ENCODE results near the gene MTREX. TPM values are rescaled to one million over a fixed set of nuclear protein-coding genes. Genes with fewer than 3 reads are reported as not detected.

MTREX gene
- total RNA-seq, 1 experiment from 2014 or later: 123 TPM

DNA sequence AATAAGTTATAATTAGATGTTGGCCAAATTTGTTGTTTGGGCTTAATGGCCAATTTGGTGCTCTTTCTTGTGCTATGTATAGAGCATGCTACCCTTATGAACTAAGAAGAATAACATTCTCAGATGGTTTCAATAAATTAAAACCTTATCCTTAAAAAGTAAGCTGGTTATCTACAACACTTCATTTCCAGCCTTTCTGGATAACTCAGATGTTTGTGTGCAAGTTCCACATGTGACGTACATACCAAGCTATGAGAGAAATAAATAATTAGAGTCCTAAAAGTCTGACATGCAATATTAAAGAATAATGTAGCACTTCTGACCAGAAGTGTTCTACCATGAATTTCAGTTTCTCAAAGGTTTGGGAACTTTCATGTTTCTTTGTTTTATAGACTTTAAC is 11.7 kb downstream of the MTREX start:
- TF ChIP-seq, protein P1, sequence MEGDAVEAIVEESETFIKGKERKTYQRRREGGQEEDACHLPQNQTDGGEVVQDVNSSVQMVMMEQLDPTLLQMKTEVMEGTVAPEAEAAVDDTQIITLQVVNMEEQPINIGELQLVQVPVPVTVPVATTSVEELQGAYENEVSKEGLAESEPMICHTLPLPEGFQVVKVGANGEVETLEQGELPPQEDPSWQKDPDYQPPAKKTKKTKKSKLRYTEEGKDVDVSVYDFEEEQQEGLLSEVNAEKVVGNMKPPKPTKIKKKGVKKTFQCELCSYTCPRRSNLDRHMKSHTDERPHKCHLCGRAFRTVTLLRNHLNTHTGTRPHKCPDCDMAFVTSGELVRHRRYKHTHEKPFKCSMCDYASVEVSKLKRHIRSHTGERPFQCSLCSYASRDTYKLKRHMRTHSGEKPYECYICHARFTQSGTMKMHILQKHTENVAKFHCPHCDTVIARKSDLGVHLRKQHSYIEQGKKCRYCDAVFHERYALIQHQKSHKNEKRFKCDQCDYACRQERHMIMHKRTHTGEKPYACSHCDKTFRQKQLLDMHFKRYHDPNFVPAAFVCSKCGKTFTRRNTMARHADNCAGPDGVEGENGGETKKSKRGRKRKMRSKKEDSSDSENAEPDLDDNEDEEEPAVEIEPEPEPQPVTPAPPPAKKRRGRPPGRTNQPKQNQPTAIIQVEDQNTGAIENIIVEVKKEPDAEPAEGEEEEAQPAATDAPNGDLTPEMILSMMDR (conservative IDR thresholded peaks at IDR 0.05): no peak
- Histone ChIP-seq H3K4ac (ENCODE audit: low read depth, low read length) (no peak overlapping the region), H3K27ac (ENCODE audit: insufficient read length, low read depth, low read length) (no peak overlapping the region), H3K56ac (ENCODE audit: insufficient read length, low read depth, low read length) (no peak overlapping the region), H2BK5ac (ENCODE audit: insufficient read length, low read length) (no peak overlapping the region), H2AK5ac (ENCODE audit: insufficient read length, low read length) (no peak overlapping the region), H3K9ac (ENCODE audit: extremely low read depth, insufficient read length, low read length) (no peak overlapping the region), H3K79me1 (ENCODE audit: insufficient read depth, low read depth, low read length, poor library complexity, severe bottlenecking) (no peaks in the 10 kb centered on the region), H2BK20ac (ENCODE audit: low read depth, low read length, poor library complexity, severe bottlenecking) (no peak overlapping the region), H3K79me2 (ENCODE audit: insufficient read depth, low read length) (peaks cover 16% of the 10 kb centered on the region; the same call in 1 of the 2 replicates), H2BK12ac (ENCODE audit: insufficient read length, low read depth, low read length) (no peak overlapping the region), H3K27me3 (ENCODE audit: insufficient read depth, low read length) (no peaks in the 10 kb centered on the region), H4K20me1 (ENCODE audit: control insufficient read depth, insufficient read depth, insufficient read length) (no peaks in the 10 kb centered on the region), H3K4me2 (ENCODE audit: insufficient read depth, insufficient read length, low read length) (no peak overlapping the region), H4K5ac (ENCODE audit: insufficient read length, low read depth, low read length) (no peak overlapping the region), H3T11ph (ENCODE audit: low read length) (no peak overlapping the region), H3K23ac (ENCODE audit: insufficient read length, low read depth, low read length) (no peak overlapping the region), H3K18ac (ENCODE audit: insufficient read length, low read depth, low read length) (no peak overlapping the region), H4K8ac (replicated peaks; ENCODE audit: insufficient read length, low read depth, low read length) (no peak overlapping the region), H3K14ac (ENCODE audit: insufficient read depth, low read length) (no peak overlapping the region), H3K23me2 (ENCODE audit: insufficient read length, low read depth, low read length, poor library complexity, severe bottlenecking) (no peaks in the 10 kb centered on the region), H2BK120ac (ENCODE audit: low read depth, low read length, poor library complexity, severe bottlenecking) (no peak overlapping the region), H3K9me3 (ENCODE audit: control insufficient read depth, low read depth, low read length) (no peaks in the 10 kb centered on the region), H4K91ac (ENCODE audit: insufficient read length, low read depth, low read length) (no peak overlapping the region), H3K4me1 (ENCODE audit: insufficient read depth, low read length) (no peaks in the 10 kb centered on the region), H2AFZ (ENCODE audit: low read length) (no peak overlapping the region), H2BK15ac (ENCODE audit: low read depth, low read length) (no peak overlapping the region)
- Mint-ChIP-seq H3K4me1 (peaks cover 0 to 5% of the 10 kb centered on the region in 2 experiments; a peak in 2 of 4 replicates), H3K27ac (no peak overlapping the region), H3K36me3 (ENCODE audit: insufficient read depth in 1 of 3, low read depth in 3 of 3) (peaks cover 23 to 33% (median 30%) of the 10 kb centered on the region in 3 experiments), H3K27me3 (ENCODE audit: low read depth) (no peaks in the 10 kb centered on the region), H3K4me3 (no peak overlapping the region), H3K9me3 (peaks cover 0 to 4% of the 10 kb centered on the region in 2 experiments; a peak in 1 of 5 replicates)
- DNase-seq: no peak
- WGBS (ENCODE audit: extremely low coverage, insufficient read length, low lambda C conversion rate): no CpG with 5 or more reads among the region's 1 CpG
